ENCODE results near the gene SYNGR3. TPM values are rescaled to one million over a fixed set of nuclear protein-coding genes. Genes with fewer than 3 reads are reported as not detected.
A peak's percentile ranks its signal among the peaks of the same experiment; 100 is the strongest.

Gene SYNGR3
- total and polyA plus RNA-seq, 2 of the 13 experiments (the other 11 are each of a cell fraction or from before 2014, with no cell fraction given), result 0.97 to 5.7 TPM

GRCh38 chr16:1983544-1984346 is 6.0 kb upstream of the SYNGR3 start, which contains the start of gene GFER (continued):
- TF ChIP-seq ZNF609 (CRISPR knock-in tag; IDR thresholded peaks at IDR 0.05; ENCODE audit: borderline replicate concordance) (no peak; the same call in 1 of the 2 replicates), ZBTB20 (CRISPR knock-in tag; IDR thresholded peaks at IDR 0.05; ENCODE audit: borderline replicate concordance, low read depth) (no peak), EEA1 (CRISPR knock-in tag; IDR thresholded peaks at IDR 0.05; ENCODE audit: borderline replicate concordance) (no peak), MED1 (CRISPR knock-in tag; IDR thresholded peaks at IDR 0.05) (peak; percentile 62; the same call in 1 of the 2 replicates), ZNF160 (CRISPR knock-in tag; IDR thresholded peaks at IDR 0.05) (peak; percentile 71; the same call in 1 of the 2 replicates), BCL3 (CRISPR knock-in tag; IDR thresholded peaks at IDR 0.05) (peak; percentile 56; the same call in 1 of the 2 replicates), SP4 (CRISPR knock-in tag; IDR thresholded peaks at IDR 0.05) (peak; percentile 88), ZNF510 (CRISPR knock-in tag; IDR thresholded peaks at IDR 0.05; ENCODE audit: low read depth) (no peak; the same call in 1 of the 2 replicates), TCF12 (IDR thresholded peaks at IDR 0.05) (no peak), TCF12 (CRISPR knock-in tag; IDR thresholded peaks at IDR 0.05) (no peak), ATF7-NPFF (CRISPR knock-in tag; IDR thresholded peaks at IDR 0.05; ENCODE audit: low read depth) (peak; percentile 74), BCL6 (CRISPR knock-in tag; IDR thresholded peaks at IDR 0.05) (peak; percentile 40), ZNF800 (CRISPR knock-in tag; IDR thresholded peaks at IDR 0.05) (peak; percentile 98), FOXK1 (CRISPR knock-in tag; IDR thresholded peaks at IDR 0.05; ENCODE audit: borderline replicate concordance, low read depth) (peak; percentile 11; the same call in 1 of the 2 replicates), NRL (CRISPR knock-in tag; IDR thresholded peaks at IDR 0.05; ENCODE audit: borderline replicate concordance) (peak; percentile 33; the same call in 1 of the 2 replicates), JARID2 (CRISPR knock-in tag; IDR thresholded peaks at IDR 0.05; ENCODE audit: insufficient replicate concordance) (peak; percentile 37)

Measured in HepG2 (cell line).